ACHN (cell line): Measurements from ENCODE around the gene VARS1.
A peak's percentile ranks its signal among the peaks of the same experiment; 100 is the strongest.
"Not testable (repeated sequence)": the region's sequence is repeated elsewhere in the genome, so short reads cannot be mapped to it uniquely, and the experiment has no call there.

ENCODE experiments used
- DNase-seq: peaks from one replicate; pipeline ENCODE4 v3.0.0-alpha.2; 2015
- in situ Hi-C: cut with HindIII; loops from 2 replicates; pipeline ENCODE4 v1.10.0; 2017; ENCODE audit warnings: low sequenced_read_pairs, low pct_ligation_motif_present, low pct_unique_long_range_greater_than_20kb

The VARS1 gene

GRCh38 chr6:31799781-31800180 is 4.2 kb upstream of the VARS1 start:
- no peak for DNase-seq
- in situ Hi-C loops, result no loop called here

GRCh38 chr6:31797588-31797987 is 2.0 kb upstream of the VARS1 start:
- in situ Hi-C loops, result no loop called here
- DNase-seq, result no peak

GRCh38 chr6:31796993-31797385 is 1.4 kb upstream of the VARS1 start:
- DNase-seq, result no peak
- in situ Hi-C loops, result no loop called here

- in situ Hi-C loops, result no loop called here
- peak; percentile 41 for DNase-seq
These were observed 511 bp downstream of the VARS1 start for GRCh38 chr6:31794866-31795615.

GRCh38 chr6:31794294-31794865 is 1.2 kb downstream of the VARS1 start:
- peak; percentile 31 for DNase-seq

GRCh38 chr6:31793927-31794245 is 1.7 kb downstream of the VARS1 start:
- DNase-seq, in situ Hi-C loops: not testable (repeated sequence)

More at GRCh38 chr6:31794294-31794865, 1.2 kb downstream of the VARS1 start:
- in situ Hi-C loops, result no loop called here

- peak; percentile 32 for DNase-seq
These were observed 2.8 kb downstream of the VARS1 start for GRCh38 chr6:31792761-31793171.

GRCh38 chr6:31792090-31792374 is 3.5 kb downstream of the VARS1 start:
- DNase-seq, result no peak
- in situ Hi-C loops, result no loop called here

More at GRCh38 chr6:31792761-31793171, 2.8 kb downstream of the VARS1 start:
- in situ Hi-C loops, result no loop called here

GRCh38 chr6:31791324-31792089 is 4.0 kb downstream of the VARS1 start:
- in situ Hi-C loops, result no loop called here
- peak; percentile 45 for DNase-seq

GRCh38 chr6:31785475-31785874 is 10.1 kb downstream of the VARS1 start:
- DNase-seq, result no peak
- in situ Hi-C loops, result no loop called here

- in situ Hi-C loops, result no loop called here
- no peak for DNase-seq
These were observed 11.2 kb downstream of the VARS1 start for GRCh38 chr6:31784098-31784925.

- no peak for DNase-seq
- in situ Hi-C loops, result no loop called here
These were observed 13.3 kb downstream of the VARS1 start for GRCh38 chr6:31782126-31782855.

GRCh38 chr6:31781244-31782125 is 14.1 kb downstream of the VARS1 start:
- in situ Hi-C loops, result no loop called here
- DNase-seq, result no peak

GRCh38 chr6:31780507-31781243 is 14.9 kb downstream of the VARS1 start:
- no peak for DNase-seq
- in situ Hi-C loops, result no loop called here

- DNase-seq, result no peak
- in situ Hi-C loops, result no loop called here
These were observed 15.6 kb downstream of the VARS1 start for GRCh38 chr6:31779908-31780307.

GRCh38 chr6:31778999-31779885 is 16.3 kb downstream of the VARS1 start:
- in situ Hi-C loops, result no loop called here
- DNase-seq, result no peak
